Epithelial cell of prostate (primary cell): Measurements from ENCODE around the gene WNK2.

Experiments
- DNase-seq: peaks from one replicate; pipeline ENCODE4 v3.0.0-alpha.2; 2011; ENCODE audit warnings: low read depth, low spot score
- H3K27ac ChIP-seq: fragments of 450-650 bp; 2 replicates; pipeline ENCODE4 v1.5.1; 2017; ENCODE audit warnings: mild to moderate bottlenecking

The WNK2 gene

GRCh38 chr9:93197670-93198069 is 13.7 kb downstream of the WNK2 start:
- H3K27ac ChIP-seq = no peak overlapping the region
- DNase-seq = no peak

- DNase-seq = no peak
- no peak overlapping the region for H3K27ac ChIP-seq
These were observed 14.3 kb downstream of the WNK2 start for GRCh38 chr9:93198117-93198837.

GRCh38 chr9:93198838-93199625 is 15.1 kb downstream of the WNK2 start:
- H3K27ac ChIP-seq = no peak overlapping the region
- no peak for DNase-seq

- no peak overlapping the region for H3K27ac ChIP-seq
- DNase-seq = no peak
These were observed 16.5 kb downstream of the WNK2 start for GRCh38 chr9:93200449-93200742.

GRCh38 chr9:93200989-93201334 is 17.0 kb downstream of the WNK2 start:
- DNase-seq = no peak
- H3K27ac ChIP-seq = no peak overlapping the region

GRCh38 chr9:93203026-93203717 is 19.2 kb downstream of the WNK2 start:
- H3K27ac ChIP-seq = no peak overlapping the region
- no peak for DNase-seq

- H3K27ac ChIP-seq = no peak overlapping the region
These were observed 20.0 kb downstream of the WNK2 start for GRCh38 chr9:93203718-93204469.

GRCh38 chr9:93204470-93205043 is 20.6 kb downstream of the WNK2 start:
- DNase-seq = no peak
- H3K27ac ChIP-seq = no peak overlapping the region

More at GRCh38 chr9:93203718-93204469, 20.0 kb downstream of the WNK2 start:
- DNase-seq = no peak

GRCh38 chr9:93205045-93205768 is 21.3 kb downstream of the WNK2 start:
- DNase-seq = no peak
- no peak overlapping the region for H3K27ac ChIP-seq

GRCh38 chr9:93205896-93206575 is 22.1 kb downstream of the WNK2 start:
- no peak overlapping the region for H3K27ac ChIP-seq
- no peak for DNase-seq

- no peak overlapping the region for H3K27ac ChIP-seq
These were observed 22.7 kb downstream of the WNK2 start for GRCh38 chr9:93206576-93207155.

GRCh38 chr9:93207326-93207814 is 23.4 kb downstream of the WNK2 start:
- DNase-seq = no peak
- no peak overlapping the region for H3K27ac ChIP-seq

More at GRCh38 chr9:93206576-93207155, 22.7 kb downstream of the WNK2 start:
- DNase-seq = no peak

- DNase-seq = no peak
- no peak overlapping the region for H3K27ac ChIP-seq
These were observed 24.2 kb downstream of the WNK2 start for GRCh38 chr9:93207860-93208734.

- no peak overlapping the region for H3K27ac ChIP-seq
- no peak for DNase-seq
These were observed 25.2 kb downstream of the WNK2 start for GRCh38 chr9:93209097-93209496.

GRCh38 chr9:93209576-93210323 is 25.8 kb downstream of the WNK2 start:
- no peak for DNase-seq

GRCh38 chr9:93210324-93210973 is 26.5 kb downstream of the WNK2 start:
- no peak overlapping the region for H3K27ac ChIP-seq
- DNase-seq = no peak

More at GRCh38 chr9:93209576-93210323, 25.8 kb downstream of the WNK2 start:
- H3K27ac ChIP-seq = no peak overlapping the region
